ENCODE data around the gene ACADL. TPM values are rescaled to one million over a fixed set of nuclear protein-coding genes. Genes with fewer than 3 reads are reported as not detected.

The ACADL gene
- total RNA-seq: not detected

GRCh38 chr2:210224941-210225672 is at the start of gene ACADL:
TSS of gene ACADL (minus strand) at chr2:210225447. CDS start at chr2:210225263, 184 bp downstream.

GRCh38 chr2:210171309-210172218 is 53.7 kb downstream of the ACADL start, which contains the start of gene KANSL1L:
TSS of gene KANSL1L (minus strand) at chr2:210171409. CDS start at chr2:210154582, 16,827 bp downstream.

Other genes with a start within 250 kb of the ACADL start
- 10 to 100 TPM; 39.2 to 40.9 TPM for gene RPE, start 222.8 kb downstream of the ACADL start, total RNA-seq
- 1 to 10 TPM; 6.7 to 8.1 TPM for gene KANSL1L, start 54.0 kb downstream of the ACADL start, total RNA-seq
- gene MYL1, start 89.7 kb upstream of the ACADL start, total RNA-seq: not detected

Data from activated naive CD4-positive, alpha-beta T cell treated with anti-CD3 and anti-CD28 coated beads, Interleukin-2, amount 10 ng/mL, durations not matched to agents 5 hours and 36 hours (primary cell).